GM20000 (cell line): ENCODE results near the gene CHMP1A.

ENCODE experiments used
- DNase-seq: peaks from one replicate; pipeline ENCODE4 v3.0.0; 2012; ENCODE audit warnings: low spot score
- TF ChIP-seq, protein P1 (sequence below): IDR thresholded peaks from 2 replicates; pipeline ENCODE4 v1.5.1; 2012; ENCODE audit warnings: mild to moderate bottlenecking, control low read depth; ENCODE audit errors: extremely low read depth, missing control alignments

The CHMP1A gene

GRCh38 chr16:89615596-89616090 is 41.9 kb downstream of the CHMP1A start:
- TF ChIP-seq, protein P1, sequence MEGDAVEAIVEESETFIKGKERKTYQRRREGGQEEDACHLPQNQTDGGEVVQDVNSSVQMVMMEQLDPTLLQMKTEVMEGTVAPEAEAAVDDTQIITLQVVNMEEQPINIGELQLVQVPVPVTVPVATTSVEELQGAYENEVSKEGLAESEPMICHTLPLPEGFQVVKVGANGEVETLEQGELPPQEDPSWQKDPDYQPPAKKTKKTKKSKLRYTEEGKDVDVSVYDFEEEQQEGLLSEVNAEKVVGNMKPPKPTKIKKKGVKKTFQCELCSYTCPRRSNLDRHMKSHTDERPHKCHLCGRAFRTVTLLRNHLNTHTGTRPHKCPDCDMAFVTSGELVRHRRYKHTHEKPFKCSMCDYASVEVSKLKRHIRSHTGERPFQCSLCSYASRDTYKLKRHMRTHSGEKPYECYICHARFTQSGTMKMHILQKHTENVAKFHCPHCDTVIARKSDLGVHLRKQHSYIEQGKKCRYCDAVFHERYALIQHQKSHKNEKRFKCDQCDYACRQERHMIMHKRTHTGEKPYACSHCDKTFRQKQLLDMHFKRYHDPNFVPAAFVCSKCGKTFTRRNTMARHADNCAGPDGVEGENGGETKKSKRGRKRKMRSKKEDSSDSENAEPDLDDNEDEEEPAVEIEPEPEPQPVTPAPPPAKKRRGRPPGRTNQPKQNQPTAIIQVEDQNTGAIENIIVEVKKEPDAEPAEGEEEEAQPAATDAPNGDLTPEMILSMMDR, result no peak
- peak; percentile 75 for DNase-seq

DNA sequence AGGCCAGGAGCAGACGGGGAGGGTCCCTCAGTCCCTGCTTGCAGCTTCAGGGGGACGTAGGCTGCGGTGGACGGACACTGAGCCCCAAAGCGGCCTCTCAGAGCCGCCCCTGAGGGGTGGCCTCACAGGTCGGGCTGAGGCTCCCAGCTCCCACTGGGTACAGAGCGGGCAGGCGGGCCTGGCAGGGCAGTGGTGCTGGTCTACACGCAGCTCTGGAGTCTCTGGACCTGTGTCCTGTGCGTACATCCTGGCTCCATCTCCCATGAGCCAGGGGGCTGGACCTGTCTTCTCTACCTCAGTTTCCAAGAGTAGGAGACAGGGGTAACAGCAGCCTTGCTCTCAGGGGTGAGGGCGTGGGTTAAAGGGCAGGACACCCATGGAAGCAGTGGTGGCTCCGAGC is 42.3 kb downstream of the CHMP1A start:
- DNase-seq, result no peak
- TF ChIP-seq, protein P1, result no peak

GRCh38 chr16:89613954-89614459 is 43.5 kb downstream of the CHMP1A start:
- TF ChIP-seq, protein P1, result no peak
- DNase-seq, result no peak

- TF ChIP-seq, protein P1, result no peak
- DNase-seq, result no peak
These were observed 44.1 kb downstream of the CHMP1A start, which contains the start of gene DPEP1 for GRCh38 chr16:89613231-89613953. Gene DPEP1 (plus strand): TSS chr16:89613642. CDS start chr16:89630411, 16,769 bp downstream.

- TF ChIP-seq, protein P1, result no peak
- no peak for DNase-seq
These were observed 44.9 kb downstream of the CHMP1A start for GRCh38 chr16:89612415-89613166.

DNA sequence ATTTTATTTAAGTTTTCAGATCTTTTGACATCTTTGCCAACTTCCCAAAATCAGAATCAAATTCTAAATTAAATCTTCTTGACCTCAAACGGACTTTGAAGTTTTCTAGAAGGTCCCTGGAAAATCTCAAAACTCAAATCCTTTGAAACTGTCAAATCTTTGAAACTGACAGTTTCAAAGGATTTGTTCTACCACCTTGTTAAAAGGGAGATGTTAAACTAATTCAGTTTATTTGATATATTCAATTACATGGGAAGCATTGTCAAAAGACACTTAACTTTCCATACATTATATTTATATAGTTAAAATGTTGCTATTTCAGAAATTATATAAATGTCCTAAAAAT is 47.4 kb downstream of the CHMP1A start:
- TF ChIP-seq, protein P1, result no peak
- no peak for DNase-seq
